ENCODE results near the gene UNC5B.
"Not testable (repeated sequence)": the region's sequence is repeated elsewhere in the genome, so short reads cannot be mapped to it uniquely, and the experiment has no call there.

The UNC5B gene

GRCh38 chr10:71266918-71267442 is 54.6 kb downstream of the UNC5B start:
- no peak for DNase-seq
- no peaks in the 10 kb centered on the region for H3K36me3 Mint-ChIP-seq (ENCODE audit: low read depth)
- H3K27me3 Mint-ChIP-seq: no peaks in the 10 kb centered on the region
- no peak overlapping the region for H3K27ac Mint-ChIP-seq
- no peaks in the 10 kb centered on the region for H3K4me1 Mint-ChIP-seq (ENCODE audit: low read depth)
- no peaks in the 10 kb centered on the region for H3K9me3 Mint-ChIP-seq
- H3K4me3 Mint-ChIP-seq: no peak overlapping the region

- Mint-ChIP-seq H3K9me3 (no peaks in the 10 kb centered on the region), H3K4me1 (ENCODE audit: low read depth) (no peaks in the 10 kb centered on the region), H3K36me3 (ENCODE audit: low read depth) (no peaks in the 10 kb centered on the region), H3K4me3 (no peak overlapping the region), H3K27ac (no peak overlapping the region), H3K27me3 (no peaks in the 10 kb centered on the region)
- DNase-seq: no peak
Measured at GRCh38 chr10:71267508-71268240, 55.3 kb downstream of the UNC5B start.

- Mint-ChIP-seq H3K36me3 (ENCODE audit: low read depth) (no peaks in the 10 kb centered on the region), H3K4me1 (ENCODE audit: low read depth) (no peaks in the 10 kb centered on the region), H3K9me3 (no peaks in the 10 kb centered on the region), H3K27me3 (no peaks in the 10 kb centered on the region), H3K27ac (no peak overlapping the region), H3K4me3 (no peak overlapping the region)
- no peak for DNase-seq
Measured at GRCh38 chr10:71268247-71268691, 55.9 kb downstream of the UNC5B start.

- DNase-seq: no peak
- Mint-ChIP-seq H3K9me3 (no peaks in the 10 kb centered on the region), H3K27me3 (no peaks in the 10 kb centered on the region), H3K27ac (no peak overlapping the region), H3K4me3 (no peak overlapping the region), H3K4me1 (ENCODE audit: low read depth) (no peaks in the 10 kb centered on the region), H3K36me3 (ENCODE audit: low read depth) (no peaks in the 10 kb centered on the region)
Measured at GRCh38 chr10:71268758-71269157, 56.4 kb downstream of the UNC5B start.

GRCh38 chr10:71269301-71270288 is 57.2 kb downstream of the UNC5B start:
- Mint-ChIP-seq H3K27me3 (no peaks in the 10 kb centered on the region), H3K27ac (no peak overlapping the region), H3K9me3 (no peaks in the 10 kb centered on the region), H3K36me3 (ENCODE audit: low read depth) (no peaks in the 10 kb centered on the region), H3K4me3 (no peak overlapping the region), H3K4me1 (ENCODE audit: low read depth) (no peaks in the 10 kb centered on the region)
- DNase-seq: no peak

- Mint-ChIP-seq H3K4me3 (no peak overlapping the region), H3K4me1 (ENCODE audit: low read depth) (no peaks in the 10 kb centered on the region), H3K27ac (no peak overlapping the region), H3K27me3 (no peaks in the 10 kb centered on the region), H3K9me3 (no peaks in the 10 kb centered on the region), H3K36me3 (ENCODE audit: low read depth) (no peaks in the 10 kb centered on the region)
- peak; percentile 43 for DNase-seq
Measured at GRCh38 chr10:71270301-71271220, 58.2 kb downstream of the UNC5B start.

- no peak overlapping the region for H3K27ac Mint-ChIP-seq
- no peak overlapping the region for H3K4me3 Mint-ChIP-seq
- H3K4me1 Mint-ChIP-seq (ENCODE audit: low read depth): no peaks in the 10 kb centered on the region
- H3K36me3 Mint-ChIP-seq (ENCODE audit: low read depth): no peaks in the 10 kb centered on the region
- no peak for DNase-seq
- no peaks in the 10 kb centered on the region for H3K27me3 Mint-ChIP-seq
- no peaks in the 10 kb centered on the region for H3K9me3 Mint-ChIP-seq
Measured at GRCh38 chr10:71271662-71272055, 59.3 kb downstream of the UNC5B start.

- Mint-ChIP-seq H3K27ac (no peak overlapping the region), H3K27me3 (no peaks in the 10 kb centered on the region), H3K4me3 (no peak overlapping the region), H3K36me3 (ENCODE audit: low read depth) (no peaks in the 10 kb centered on the region), H3K4me1 (ENCODE audit: low read depth) (no peaks in the 10 kb centered on the region), H3K9me3 (no peaks in the 10 kb centered on the region)
- no peak for DNase-seq
Measured at GRCh38 chr10:71272056-71272771, 59.8 kb downstream of the UNC5B start.

GRCh38 chr10:71272974-71273373 is 60.6 kb downstream of the UNC5B start:
- DNase-seq; H3K27ac Mint-ChIP-seq; H3K4me3 Mint-ChIP-seq; H3K4me1 Mint-ChIP-seq (ENCODE audit: low read depth); H3K9me3 Mint-ChIP-seq; H3K27me3 Mint-ChIP-seq; H3K36me3 Mint-ChIP-seq (ENCODE audit: low read depth): not testable (repeated sequence)

- no peak for DNase-seq
- Mint-ChIP-seq H3K36me3 (ENCODE audit: low read depth) (no peaks in the 10 kb centered on the region), H3K9me3 (no peaks in the 10 kb centered on the region), H3K27me3 (no peaks in the 10 kb centered on the region), H3K4me1 (ENCODE audit: low read depth) (no peaks in the 10 kb centered on the region), H3K27ac (no peak overlapping the region), H3K4me3 (no peak overlapping the region)
Measured at GRCh38 chr10:71273506-71273905, 61.1 kb downstream of the UNC5B start.

GRCh38 chr10:71274901-71275796 is 62.8 kb downstream of the UNC5B start:
- no peaks in the 10 kb centered on the region for H3K27me3 Mint-ChIP-seq
- no peak for DNase-seq
- no peaks in the 10 kb centered on the region for H3K36me3 Mint-ChIP-seq (ENCODE audit: low read depth)
- no peaks in the 10 kb centered on the region for H3K4me1 Mint-ChIP-seq (ENCODE audit: low read depth)
- H3K9me3 Mint-ChIP-seq: no peaks in the 10 kb centered on the region
- H3K27ac Mint-ChIP-seq: no peak overlapping the region
- no peak overlapping the region for H3K4me3 Mint-ChIP-seq

GRCh38 chr10:71276873-71277272 is 64.5 kb downstream of the UNC5B start:
- no peaks in the 10 kb centered on the region for H3K9me3 Mint-ChIP-seq
- no peaks in the 10 kb centered on the region for H3K27me3 Mint-ChIP-seq
- no peaks in the 10 kb centered on the region for H3K36me3 Mint-ChIP-seq (ENCODE audit: low read depth)
- no peak overlapping the region for H3K27ac Mint-ChIP-seq
- H3K4me3 Mint-ChIP-seq: no peak overlapping the region
- H3K4me1 Mint-ChIP-seq (ENCODE audit: low read depth): no peaks in the 10 kb centered on the region
- no peak for DNase-seq
